Uterus (tissue), 2 donors: ENCODE data around the gene PLEKHM3.

Source experiments
- CTCF ChIP-seq, 4 experiments: fragments of 200-600 bp in 2 of 4; fragments of 450-650 bp in 2 of 4; sonication (generic) in 2 of 4; IDR thresholded peaks; one replicate each; pipeline ENCODE4 v1.5.1; 2016 to 2019; ENCODE audit warnings: antibody characterized with exemption in 4 of 4, mild to moderate bottlenecking in 2 of 4, moderate library complexity in 1 of 4
- POLR2A ChIP-seq, 2 donors: fragments of 450-650 bp; IDR thresholded peaks; one replicate each; pipeline ENCODE4 v1.6.1; 2016; ENCODE audit warnings: antibody characterized with exemption in 2 of 2, mild to moderate bottlenecking in 1 of 2, moderate library complexity in 1 of 2

- TF ChIP-seq CTCF (IDR thresholded peaks at IDR 0.05), result no peak
- no peak for TF ChIP-seq POLR2A (IDR thresholded peaks at IDR 0.05)
These were observed 64.4 kb downstream of the PLEKHM3 start for GRCh38 chr2:207960911-207961310.
